GM23248 (cell line): Measurements from ENCODE around the gene ARL4A. TPM values are rescaled to one million over a fixed set of nuclear protein-coding genes. Genes with fewer than 3 reads are reported as not detected.

ENCODE experiments used
- DNase-seq: peaks from one replicate; pipeline ENCODE4 v3.0.0-alpha.2; 2015
- H2AFZ ChIP-seq: fragments of 200-600 bp; sonication (generic); 2 replicates; pipeline ENCODE4 v1.6.1; 2016; ENCODE audit warnings: antibody characterized with exemption
- H3F3A ChIP-seq: fragments of 200-600 bp; sonication (generic); 2 replicates; pipeline ENCODE4 v1.6.1; 2016; ENCODE audit warnings: mild to moderate bottlenecking, antibody characterized with exemption, mixed run types; ENCODE audit not compliant: insufficient read depth
- H3K27ac ChIP-seq: fragments of 200-600 bp; sonication (generic); 2 replicates; pipeline ENCODE4 v1.5.1; 2016; ENCODE audit warnings: mild to moderate bottlenecking
- H3K27me3 ChIP-seq: fragments of 200-600 bp; sonication (generic); replicated peaks from 2 replicates; pipeline ENCODE4 v1.6.1; 2016; ENCODE audit warnings: mild to moderate bottlenecking; ENCODE audit not compliant: insufficient read depth
- H3K36me3 ChIP-seq: fragments of 200-600 bp; sonication (generic); 2 replicates; pipeline ENCODE4 v1.6.1; 2016; ENCODE audit warnings: low read depth, mild to moderate bottlenecking
- H3K4me1 ChIP-seq: fragments of 200-600 bp; sonication (generic); 2 replicates; pipeline ENCODE4 v1.6.1; 2016; ENCODE audit warnings: mild to moderate bottlenecking; ENCODE audit not compliant: insufficient read depth
- H3K4me2 ChIP-seq: fragments of 200-600 bp; sonication (generic); one replicate; pipeline ENCODE4 v1.6.1; 2016; ENCODE audit warnings: mild to moderate bottlenecking; ENCODE audit not compliant: unreplicated experiment
- H3K4me3 ChIP-seq: fragments of 200-600 bp; sonication (generic); 2 replicates; pipeline ENCODE4 v1.5.1; 2016; ENCODE audit warnings: mild to moderate bottlenecking
- H3K79me2 ChIP-seq: fragments of 200-600 bp; sonication (generic); 2 replicates; pipeline ENCODE4 v1.6.1; 2016; ENCODE audit warnings: mild to moderate bottlenecking; ENCODE audit not compliant: insufficient read depth
- H3K9ac ChIP-seq: fragments of 200-600 bp; sonication (generic); 2 replicates; pipeline ENCODE4 v1.6.1; 2016; ENCODE audit warnings: mild to moderate bottlenecking
- H3K9me2 ChIP-seq: fragments of 200-600 bp; sonication (generic); 2 replicates; pipeline ENCODE4 v1.6.1; 2016; ENCODE audit warnings: mixed run types, mild to moderate bottlenecking, moderate library complexity; ENCODE audit not compliant: insufficient read depth
- H3K9me3 ChIP-seq: fragments of 200-600 bp; sonication (generic); one replicate; pipeline ENCODE4 v1.6.1; 2017; ENCODE audit warnings: low read depth
- H4K20me1 ChIP-seq: fragments of 200-600 bp; sonication (generic); 2 replicates; pipeline ENCODE4 v1.6.0; 2016; ENCODE audit not compliant: insufficient read depth
- EZH2 ChIP-seq: fragments of 200-600 bp; sonication (generic); IDR thresholded peaks from 2 replicates; pipeline ENCODE4 v1.6.1; 2018; ENCODE audit warnings: antibody characterized with exemption, mild to moderate bottlenecking; ENCODE audit not compliant: insufficient read depth, poor library complexity, severe bottlenecking
- EZH2phosphoT487 ChIP-seq: fragments of 200-600 bp; sonication (generic); IDR thresholded peaks from 2 replicates; pipeline ENCODE4 v1.6.1; 2018; ENCODE audit warnings: antibody characterized with exemption, moderate library complexity, mild to moderate bottlenecking, low read depth; ENCODE audit not compliant: insufficient read depth
- WGBS, 2 experiments: methylation state at CpG; one replicate each; pipeline ENCODE4 v1.1.6; 2015 to 2017; ENCODE audit warnings: low lambda C conversion rate in 2 of 2, low coverage in 1 of 2; ENCODE audit errors: missing lambda C conversion rate in 2 of 2; 5-methylcytosine and 5-hydroxymethylcytosine counted together
- in situ Hi-C: fragments of 300-500 bp; cut with MboI; formaldehyde crosslinking; loops from 2 replicates; pipeline ENCODE4 v1.15.0; 2020
- polyA plus RNA-seq: library from polyadenylated mRNA; unstranded; fragments of >200 nt; fragmentation: Nextera tagmentation; extraction: Ambion mirVana; gene quantifications from 2 replicates; pipeline ENCODE4 v1.2.1, GENCODE V29; 2016
- total RNA-seq: library from RNA; depleted of rRNA; stranded (reverse); fragments of >200 nt; shearing (Covaris generic); gene quantifications from 2 replicates; pipeline ENCODE4 v1.2.3, GENCODE V29; 2014

Gene ARL4A
- total and polyA plus RNA-seq, 2 experiments from 2014 or later: 17.5 to 20.9 TPM

- Histone ChIP-seq H3K9me2 (no peaks in the 10 kb centered on the region), H3K36me3 (no peaks in the 10 kb centered on the region), H3K9me3 (no peaks in the 10 kb centered on the region), H3K4me1 (peaks cover 29% of the 10 kb centered on the region), H3K4me3 (no peak overlapping the region), H4K20me1 (no peaks in the 10 kb centered on the region), H3F3A (peaks cover 25% of the 10 kb centered on the region; the same call in 1 of the 2 replicates), H2AFZ (no peak overlapping the region), H3K79me2 (no peaks in the 10 kb centered on the region), H3K27ac (peak overlapping the region; percentile 54), H3K9ac (no peak overlapping the region), H3K4me2 (peak overlapping the region; percentile 10), H3K27me3 (no peaks in the 10 kb centered on the region)
- TF ChIP-seq EZH2: no peak
- no peak for TF ChIP-seq EZH2phosphoT487
- 92 to 96% methylated on average over 17 of the region's 17 CpGs for WGBS, 2 experiments
- in situ Hi-C loops: no loop called here
- DNase-seq: no peak
Observed at GRCh38 chr7:12719981-12720865, 32.8 kb downstream of the ARL4A start.

- WGBS, 2 experiments: 92 to 94% methylated on average over 6 of the region's 6 CpGs
- Histone ChIP-seq H3K9ac (no peak overlapping the region), H3K36me3 (no peaks in the 10 kb centered on the region), H3K4me1 (peaks cover 20% of the 10 kb centered on the region), H3K4me3 (no peak overlapping the region), H2AFZ (no peak overlapping the region), H3K79me2 (no peaks in the 10 kb centered on the region), H3K9me3 (no peaks in the 10 kb centered on the region), H4K20me1 (no peaks in the 10 kb centered on the region), H3K27me3 (no peaks in the 10 kb centered on the region), H3K4me2 (no peak overlapping the region), H3K9me2 (no peaks in the 10 kb centered on the region), H3F3A (peaks cover 15% of the 10 kb centered on the region; the same call in 1 of the 2 replicates), H3K27ac (no peak overlapping the region)
- DNase-seq: no peak
- in situ Hi-C loops: no loop called here
- no peak for TF ChIP-seq EZH2phosphoT487
- no peak for TF ChIP-seq EZH2
Observed at GRCh38 chr7:12721286-12721830, 33.9 kb downstream of the ARL4A start.

- Histone ChIP-seq H3K9me2 (no peaks in the 10 kb centered on the region), H3K4me3 (no peak overlapping the region), H4K20me1 (no peaks in the 10 kb centered on the region), H3K27ac (no peak overlapping the region), H3K4me1 (peaks cover 16% of the 10 kb centered on the region), H3K9me3 (no peaks in the 10 kb centered on the region), H3K36me3 (no peaks in the 10 kb centered on the region), H3K9ac (no peak overlapping the region), H3K27me3 (no peaks in the 10 kb centered on the region), H3K4me2 (no peak overlapping the region), H3K79me2 (no peaks in the 10 kb centered on the region), H2AFZ (no peak overlapping the region), H3F3A (peaks cover 11% of the 10 kb centered on the region; the same call in 1 of the 2 replicates)
- in situ Hi-C loops: no loop called here
- no peak for DNase-seq
- no peak for TF ChIP-seq EZH2phosphoT487
- TF ChIP-seq EZH2: no peak
- 93 to 95% methylated on average over 2 of the region's 2 CpGs for WGBS, 2 experiments
Observed at GRCh38 chr7:12722136-12722535, 34.7 kb downstream of the ARL4A start.

- no peak overlapping the region for H3K9ac ChIP-seq
- H4K20me1 ChIP-seq: no peaks in the 10 kb centered on the region
- peaks cover 16% of the 10 kb centered on the region for H3K4me1 ChIP-seq
- no peaks in the 10 kb centered on the region for H3K9me3 ChIP-seq
- H3K36me3 ChIP-seq: no peaks in the 10 kb centered on the region
- TF ChIP-seq EZH2phosphoT487: no peak
- no peak for TF ChIP-seq EZH2
- no peaks in the 10 kb centered on the region for H3K79me2 ChIP-seq
- in situ Hi-C loops: no loop called here
- no peak for DNase-seq
- no peaks in the 10 kb centered on the region for H3K27me3 ChIP-seq
- no peak overlapping the region for H3K4me2 ChIP-seq
- no peak overlapping the region for H3K4me3 ChIP-seq
- no peak overlapping the region for H3K27ac ChIP-seq
- no peak overlapping the region for H2AFZ ChIP-seq
- H3F3A ChIP-seq: peaks cover 11% of the 10 kb centered on the region; the same call in 1 of the 2 replicates
- H3K9me2 ChIP-seq: no peaks in the 10 kb centered on the region
- 96 to 97% methylated on average over 4 of the region's 4 CpGs for WGBS, 2 experiments
Observed at GRCh38 chr7:12722636-12723605, 35.5 kb downstream of the ARL4A start.
